Right ventricle myocardium inferior (tissue), 1 donor: ENCODE measurements around the gene GCHFR. TPM values are rescaled to one million over a fixed set of nuclear protein-coding genes. Genes with fewer than 3 reads are reported as not detected.
A peak's percentile ranks its signal among the peaks of the same experiment; 100 is the strongest.

ENCODE experiments used
- ATAC-seq: fragments of 200-7000 bp; cut with Tn5 transposase; one replicate; pipeline ENCODE4 v1.9.1; 2020; ENCODE audit warnings: mild to moderate bottlenecking, moderate library complexity
- DNase-seq: peaks from one replicate; pipeline ENCODE4 v3.0.0; 2021; ENCODE audit errors: missing footprints
- intact Hi-C: fragments of 100-400 bp; cut with DNase I; formaldehyde crosslinking; loops from one replicate; pipeline ENCODE4 v1.11.0; 2022
- total RNA-seq: library from RNA; stranded (reverse); fragmentation: NEBNext Ultra II Directional; extraction: Animal tissue kit (Norgen Biotek cat#: 25700); gene quantifications from one replicate; pipeline ENCODE4 v1.2.1, GENCODE V29; 2021
- donor health status: DM: no; HTN: yes; CAD: no; lungs with severe emphysema.

Gene GCHFR
- total RNA-seq, 1 donor from 2014 or later = 8.1 TPM

- no peak for ATAC-seq
- intact Hi-C loops = no loop called here
- DNase-seq = no peak
These were observed 35.7 kb downstream of the GCHFR start for GRCh38 chr15:40799523-40799922.

- no peak for DNase-seq
- no peak for ATAC-seq
- intact Hi-C loops = no loop called here
These were observed 39.2 kb downstream of the GCHFR start for GRCh38 chr15:40803076-40803475.

DNA sequence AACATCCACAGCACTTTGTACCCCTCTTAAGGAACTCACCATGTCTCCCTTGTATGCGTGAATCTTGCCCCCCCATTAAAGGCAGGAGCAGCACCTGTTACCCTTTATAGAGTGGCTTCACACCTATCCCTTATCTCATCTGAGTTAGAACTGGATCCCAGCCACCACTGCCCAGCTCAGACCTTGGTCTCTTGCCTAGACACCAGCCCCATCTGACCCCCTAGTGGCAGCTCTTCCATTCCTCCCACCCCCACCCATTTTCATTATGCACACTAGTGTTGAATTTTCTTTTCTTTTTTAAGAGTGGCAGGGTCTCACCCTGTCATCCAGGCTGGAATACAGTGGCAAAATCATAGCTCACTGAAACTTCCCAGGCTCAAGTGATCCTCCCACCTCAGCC, 39.8 kb downstream of the GCHFR start:
- ATAC-seq (no peak), DNase-seq (no peak)
- intact Hi-C loops = no loop called here

DNA sequence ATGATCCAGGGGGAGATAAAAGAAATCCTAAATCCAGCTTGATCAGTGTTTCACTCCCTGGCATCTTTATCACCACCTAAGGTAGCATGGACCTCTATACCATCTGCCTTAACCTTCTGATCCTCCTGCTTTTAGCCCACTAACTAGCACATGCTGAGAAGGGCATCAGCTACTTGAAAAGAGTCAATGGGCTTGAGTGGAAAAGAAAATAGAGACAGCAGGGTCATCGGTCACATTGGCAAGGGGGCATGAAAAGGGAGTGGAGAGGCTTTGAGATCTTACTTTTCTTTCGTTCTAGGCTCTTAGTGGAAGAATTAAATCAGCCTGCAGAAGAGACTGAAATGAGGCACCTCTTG, 42.8 kb downstream of the GCHFR start:
- ATAC-seq = no peak
- intact Hi-C loops = loop anchor here (1.0 kb wide), 1 partner anchor 51 kb away; the partner anchor contains the start of gene RMDN3
- no peak for DNase-seq

- peak; percentile 99 for ATAC-seq
- intact Hi-C loops = loop anchor here (1.0 kb wide), 1 partner anchor 52 kb away; the partner anchor contains the start of gene RMDN3
These were observed 43.4 kb downstream of the GCHFR start, which contains the start of the genes DNAJC17 and ZFYVE19 for GRCh38 chr15:40807028-40807887. TSS of gene DNAJC17 (minus strand) at chr15:40807473. CDS start at chr15:40807446, 27 bp downstream. TSS of gene ZFYVE19 (plus strand) at chr15:40807089. CDS start at chr15:40807590, 501 bp downstream.

DNA sequence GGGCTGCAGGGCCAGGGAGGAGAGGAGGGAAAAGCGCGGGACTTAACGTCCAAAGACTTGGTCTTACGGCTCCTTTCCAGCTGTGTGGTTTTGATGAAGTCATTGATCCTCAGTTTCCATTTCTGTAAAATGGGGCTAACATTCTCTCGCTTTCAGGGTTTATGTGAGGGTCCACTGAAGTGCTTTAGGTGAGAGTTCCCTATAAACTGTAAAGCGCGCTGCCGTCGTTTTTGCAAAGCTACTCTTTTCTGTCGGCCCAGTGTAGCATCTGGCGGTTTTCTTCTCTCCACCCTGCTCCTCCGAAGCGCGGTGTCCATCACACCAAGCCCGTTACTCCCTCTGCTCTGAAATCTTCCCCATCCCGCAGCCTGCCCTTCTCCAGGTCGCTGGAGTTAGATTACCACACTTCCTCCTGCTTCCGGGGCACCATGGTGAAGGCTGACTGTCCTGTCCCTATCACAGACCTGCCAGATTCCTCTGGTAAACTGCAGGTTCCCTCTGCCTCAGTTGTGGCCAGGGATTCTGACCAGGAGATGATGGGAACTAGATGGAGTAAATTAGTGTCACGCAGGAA, 44.1 kb downstream of the GCHFR start:
- no peak for DNase-seq
- no peak for ATAC-seq
- intact Hi-C loops = loop anchor here (1.0 kb wide), 1 partner anchor 53 kb away; the partner anchor contains the start of gene RMDN3

More at GRCh38 chr15:40807028-40807887, 43.4 kb downstream of the GCHFR start, which contains the start of the genes DNAJC17 and ZFYVE19:
- peak; percentile 99 for DNase-seq

DNA sequence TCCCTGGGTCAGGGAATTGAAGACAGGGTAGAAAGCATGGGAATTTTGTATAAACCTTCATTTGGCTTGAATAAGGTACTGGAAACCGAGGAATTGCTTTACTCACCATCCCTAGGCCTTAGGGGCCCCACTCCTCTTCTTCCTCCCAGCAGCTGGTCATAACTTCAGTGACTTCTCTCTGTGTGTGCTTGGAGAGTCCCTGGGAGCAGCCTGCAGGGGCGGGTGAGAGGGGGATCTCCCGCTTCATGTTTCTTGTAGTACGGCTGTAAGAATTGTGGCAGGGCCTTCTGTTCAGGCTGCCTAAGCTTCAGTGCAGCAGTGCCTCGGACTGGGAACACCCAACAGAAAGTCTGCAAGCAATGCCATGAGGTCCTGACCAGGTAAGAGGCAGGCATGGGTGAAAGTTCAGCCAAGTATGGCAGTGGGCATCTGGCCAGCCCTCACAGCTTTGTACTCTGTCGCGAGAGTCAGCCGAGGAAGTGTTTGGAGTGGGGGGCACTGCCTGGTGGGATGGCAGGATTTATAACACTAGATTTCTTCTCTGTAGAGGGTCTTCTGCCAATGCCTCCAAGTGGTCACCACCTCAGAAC, 45.1 kb downstream of the GCHFR start:
- ATAC-seq (no peak), DNase-seq (no peak)
- intact Hi-C loops = no loop called here

DNA sequence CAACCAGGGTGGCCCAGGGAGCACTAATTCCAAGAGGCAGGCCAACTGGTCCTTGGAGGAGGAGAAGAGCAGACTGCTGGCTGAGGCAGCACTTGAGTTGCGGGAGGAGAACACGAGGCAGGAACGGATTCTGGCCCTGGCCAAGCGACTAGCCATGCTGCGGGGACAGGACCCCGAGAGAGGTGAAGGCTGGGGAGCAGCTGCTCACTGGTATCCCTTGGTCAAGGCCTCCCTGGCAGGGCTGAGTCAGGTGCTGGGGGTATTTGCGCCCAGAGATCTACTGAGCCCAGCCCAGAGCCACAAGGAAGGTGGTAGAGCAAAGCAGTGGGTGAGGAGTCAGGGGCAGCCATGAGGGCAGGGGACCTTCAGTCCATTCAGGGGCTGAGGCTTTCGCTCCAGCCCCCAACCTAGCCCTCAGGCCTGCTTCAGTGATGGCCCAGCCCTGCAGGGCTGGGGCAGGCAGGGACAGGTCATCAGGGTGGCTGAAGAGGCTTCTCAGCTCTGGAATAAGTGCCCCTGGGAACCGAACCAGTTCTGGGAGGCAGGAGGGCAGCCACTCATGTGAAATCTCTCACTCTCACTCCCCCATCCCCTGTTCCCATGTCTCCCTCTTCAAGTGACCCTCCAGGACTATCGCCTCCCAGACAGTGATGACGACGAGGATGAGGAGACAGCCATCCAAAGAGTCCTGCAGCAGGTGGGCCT, 49.0 kb downstream of the GCHFR start:
- no peak for ATAC-seq
- intact Hi-C loops = no loop called here
- no peak for DNase-seq

DNA sequence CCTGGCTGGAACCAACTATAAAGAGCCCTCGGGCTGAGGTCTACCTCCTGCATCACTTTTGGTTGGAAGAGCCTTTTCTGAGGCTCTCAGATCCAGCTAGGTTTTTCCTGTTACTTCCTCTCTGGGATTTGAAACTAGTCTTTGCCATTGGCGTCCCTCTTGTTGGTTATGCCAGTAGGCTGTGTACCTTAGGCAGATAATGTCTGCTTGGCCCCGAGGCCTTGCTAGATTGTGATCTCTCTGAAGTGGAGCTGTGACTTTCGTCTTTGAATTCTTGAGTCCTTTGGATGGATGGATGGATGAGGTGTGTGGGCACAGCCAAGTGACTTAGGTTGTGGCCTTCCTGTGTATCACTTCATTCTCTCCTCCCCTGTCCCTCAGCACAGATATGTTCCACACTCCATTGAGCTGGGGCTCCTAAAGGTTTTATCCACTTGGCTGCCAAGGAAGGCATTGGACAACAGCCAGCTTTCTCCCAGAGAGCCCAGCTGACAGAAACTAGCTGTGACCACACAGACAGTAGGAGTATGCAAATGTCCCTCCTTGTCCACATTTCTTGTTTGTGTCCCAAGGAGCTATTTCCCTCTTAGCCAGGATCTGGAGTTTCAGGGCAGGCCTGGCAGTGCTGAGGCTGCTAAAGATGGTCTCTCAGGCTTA, 51.3 kb downstream of the GCHFR start:
- intact Hi-C loops = no loop called here
- ATAC-seq (peak; percentile 66), DNase-seq (no peak)

Other genes with a start within 250 kb of the GCHFR start
- 15.6 TPM for gene CCDC32, start 199.0 kb upstream of the GCHFR start, total RNA-seq
- 8.3 TPM for gene RPUSD2, start 194.8 kb upstream of the GCHFR start, total RNA-seq
- gene KNL1, start 169.8 kb upstream of the GCHFR start, total RNA-seq = 0.54 TPM
- gene RAD51, start 68.9 kb upstream of the GCHFR start, total RNA-seq = 2.0 TPM
- 19.1 TPM for gene RMDN3, start 8.8 kb upstream of the GCHFR start, total RNA-seq
- 0.24 TPM for gene C15orf62, start 5.9 kb downstream of the GCHFR start, total RNA-seq
- gene ZFYVE19, start 43.0 kb downstream of the GCHFR start, total RNA-seq = 27.6 TPM
- gene DNAJC17, start 43.4 kb downstream of the GCHFR start, total RNA-seq = 19.7 TPM
- not detected for gene PPP1R14D, start 64.6 kb downstream of the GCHFR start, total RNA-seq
- 2.0 TPM for gene SPINT1, start 80.0 kb downstream of the GCHFR start, total RNA-seq
- not detected for gene RHOV, start 110.2 kb downstream of the GCHFR start, total RNA-seq
- 20.6 TPM for gene VPS18, start 130.4 kb downstream of the GCHFR start, total RNA-seq
- 11.1 TPM for gene DLL4, start 165.3 kb downstream of the GCHFR start, total RNA-seq
- 0.81 TPM for gene CHAC1, start 189.4 kb downstream of the GCHFR start, total RNA-seq